ENCODE results near the gene CAPN12.
"Not testable (repeated sequence)": the region's sequence is repeated elsewhere in the genome, so short reads cannot be mapped to it uniquely, and the experiment has no call there.

The CAPN12 gene

DNA sequence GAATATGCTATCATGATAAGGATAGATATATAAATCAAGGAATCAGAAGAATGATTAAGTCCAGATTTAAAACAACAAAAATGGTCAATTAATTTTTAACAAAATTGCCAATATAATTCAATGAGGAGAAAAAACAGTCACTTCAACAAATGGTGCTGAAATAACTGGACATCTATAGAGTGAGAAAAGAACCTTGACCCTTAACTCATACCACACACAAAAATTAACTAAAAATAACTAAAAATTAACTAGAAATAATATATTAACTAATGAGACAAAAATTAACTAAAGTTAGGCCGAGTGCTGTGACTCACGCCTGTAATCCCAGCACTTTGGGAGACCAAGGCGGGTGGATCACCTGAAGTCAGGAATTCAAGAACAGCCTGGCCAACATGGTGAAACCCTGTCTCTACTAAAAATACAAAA lies 19.5 kb upstream of the CAPN12 start:
- TF ChIP-seq, protein P1, sequence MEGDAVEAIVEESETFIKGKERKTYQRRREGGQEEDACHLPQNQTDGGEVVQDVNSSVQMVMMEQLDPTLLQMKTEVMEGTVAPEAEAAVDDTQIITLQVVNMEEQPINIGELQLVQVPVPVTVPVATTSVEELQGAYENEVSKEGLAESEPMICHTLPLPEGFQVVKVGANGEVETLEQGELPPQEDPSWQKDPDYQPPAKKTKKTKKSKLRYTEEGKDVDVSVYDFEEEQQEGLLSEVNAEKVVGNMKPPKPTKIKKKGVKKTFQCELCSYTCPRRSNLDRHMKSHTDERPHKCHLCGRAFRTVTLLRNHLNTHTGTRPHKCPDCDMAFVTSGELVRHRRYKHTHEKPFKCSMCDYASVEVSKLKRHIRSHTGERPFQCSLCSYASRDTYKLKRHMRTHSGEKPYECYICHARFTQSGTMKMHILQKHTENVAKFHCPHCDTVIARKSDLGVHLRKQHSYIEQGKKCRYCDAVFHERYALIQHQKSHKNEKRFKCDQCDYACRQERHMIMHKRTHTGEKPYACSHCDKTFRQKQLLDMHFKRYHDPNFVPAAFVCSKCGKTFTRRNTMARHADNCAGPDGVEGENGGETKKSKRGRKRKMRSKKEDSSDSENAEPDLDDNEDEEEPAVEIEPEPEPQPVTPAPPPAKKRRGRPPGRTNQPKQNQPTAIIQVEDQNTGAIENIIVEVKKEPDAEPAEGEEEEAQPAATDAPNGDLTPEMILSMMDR (IDR thresholded peaks at IDR 0.05; ENCODE audit: extremely low read depth, missing control alignments) = no peak
- DNase-seq (ENCODE audit: low spot score) = no peak

DNA sequence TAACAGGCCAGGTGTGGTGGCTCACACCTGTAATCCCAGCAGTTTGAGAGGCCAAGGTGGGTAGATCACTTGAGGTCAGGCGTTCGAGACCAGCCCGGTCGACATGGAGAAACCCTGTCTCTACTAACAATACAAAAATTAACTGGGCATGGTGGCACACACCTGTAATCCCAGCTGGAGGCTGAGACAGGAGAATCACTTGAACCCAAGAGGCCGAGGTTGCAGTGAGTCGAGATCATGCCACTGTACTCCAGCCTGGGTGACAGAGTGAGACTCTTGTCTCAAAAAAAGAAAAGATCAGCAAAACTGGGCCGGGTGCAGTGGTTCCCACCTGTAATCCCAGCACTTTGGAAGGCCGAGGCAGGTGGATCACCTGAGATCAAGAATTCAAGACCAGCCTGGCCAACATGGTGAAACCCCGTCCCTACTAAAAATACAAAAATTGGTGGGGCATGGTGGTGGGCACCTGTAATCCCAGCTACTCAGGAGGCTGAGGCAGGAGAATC lies 17.7 kb upstream of the CAPN12 start:
- not testable (repeated sequence) for DNase-seq (ENCODE audit: low spot score)

DNA sequence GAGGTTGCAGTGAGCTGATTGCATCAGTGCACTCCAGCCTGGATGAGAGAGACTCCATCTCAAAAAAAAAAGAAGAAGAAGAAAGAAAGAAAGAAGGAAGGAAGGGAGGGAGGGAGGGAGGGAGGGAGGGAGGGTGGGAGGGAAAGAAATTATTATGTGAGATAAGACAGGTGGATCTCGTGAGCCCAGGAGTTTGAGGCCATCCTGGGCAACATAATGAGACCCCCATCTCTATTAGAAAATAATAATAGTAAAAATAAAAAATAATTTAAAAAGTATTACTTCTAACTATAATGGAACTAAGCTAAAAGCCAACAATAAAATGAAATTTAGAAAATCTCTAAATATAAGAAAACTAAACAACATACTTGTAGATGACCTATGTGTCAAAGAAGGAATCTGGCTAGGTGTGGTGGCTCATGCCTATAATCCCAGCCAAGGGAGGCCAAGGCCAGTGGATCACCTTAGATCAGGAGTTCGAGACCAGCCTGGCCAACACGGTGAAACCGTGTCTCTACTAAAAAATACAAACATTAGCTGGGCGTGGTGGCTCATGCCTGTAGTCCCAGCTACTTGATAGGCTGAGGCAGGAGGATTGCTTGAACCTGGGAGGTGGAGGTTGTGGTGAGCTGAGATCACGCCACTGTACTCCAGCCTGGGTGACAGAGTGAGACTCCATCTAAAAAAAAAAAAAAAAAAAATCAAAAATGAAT lies 16.7 kb upstream of the CAPN12 start:
- not testable (repeated sequence) for DNase-seq (ENCODE audit: low spot score)

DNA sequence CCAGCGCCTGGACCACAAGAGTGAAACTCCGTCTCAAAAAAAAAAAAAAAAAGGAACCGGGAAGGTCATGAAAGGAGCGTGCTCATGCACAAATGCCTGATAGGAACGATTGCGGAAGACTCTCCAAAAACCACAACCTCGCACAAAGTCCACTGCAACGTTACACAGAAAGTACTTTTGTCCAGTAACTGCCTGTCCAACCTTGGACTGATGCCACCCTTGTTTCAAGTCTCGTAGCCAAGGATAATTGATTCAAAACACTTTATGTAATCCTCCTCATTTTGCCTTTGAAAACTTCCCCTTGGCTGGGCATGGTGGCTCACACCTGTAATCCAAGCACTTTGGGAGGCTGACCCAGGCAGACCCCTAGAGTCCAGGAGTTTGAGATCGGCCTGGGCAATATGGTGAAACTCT lies 15.3 kb upstream of the CAPN12 start:
- no peak for DNase-seq (ENCODE audit: low spot score)

DNA sequence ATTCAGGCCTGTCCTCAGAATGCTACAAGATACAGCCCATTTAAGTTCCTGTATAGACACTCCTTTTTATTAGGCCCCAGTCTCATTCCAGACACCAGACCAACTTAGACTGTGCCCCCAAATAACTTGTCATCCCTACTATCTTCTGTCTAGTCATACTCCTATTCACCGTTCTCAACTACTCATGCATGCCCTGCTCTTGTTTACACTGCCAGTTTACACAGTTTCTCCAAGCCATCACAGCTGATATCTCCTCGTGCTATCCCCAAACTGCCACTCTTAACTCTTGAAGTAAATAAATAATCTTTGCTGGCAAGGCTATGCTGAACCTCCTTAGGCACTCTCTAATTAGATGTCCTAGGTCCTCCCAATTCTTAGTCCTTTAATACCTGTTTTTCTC lies 9.9 kb upstream of the CAPN12 start:
- not testable (repeated sequence) for DNase-seq (ENCODE audit: low spot score)

More for the DNA sequence above, 15.3 kb upstream of the CAPN12 start:
- TF ChIP-seq, protein P1 (IDR thresholded peaks at IDR 0.05; ENCODE audit: extremely low read depth, missing control alignments) = no peak

DNA sequence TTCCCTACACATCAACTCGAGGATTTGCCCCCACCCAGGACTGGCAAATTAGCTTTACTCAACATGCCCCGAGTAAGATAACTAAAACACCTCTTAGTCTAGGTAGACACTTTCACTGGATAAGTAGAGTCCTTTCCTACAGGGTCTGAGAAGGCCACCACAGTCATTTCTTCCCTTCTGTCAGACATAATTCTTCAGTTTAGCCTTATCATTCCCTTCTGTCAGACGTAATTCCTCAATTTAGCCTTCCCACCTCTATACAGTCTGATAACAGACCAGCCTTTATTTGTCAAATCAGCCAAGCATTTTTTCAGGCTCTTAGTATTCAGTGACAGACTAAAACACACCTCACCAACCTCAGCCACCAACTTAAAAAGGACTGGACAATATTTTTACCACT lies 9.5 kb upstream of the CAPN12 start:
- not testable (repeated sequence) for DNase-seq (ENCODE audit: low spot score)

DNA sequence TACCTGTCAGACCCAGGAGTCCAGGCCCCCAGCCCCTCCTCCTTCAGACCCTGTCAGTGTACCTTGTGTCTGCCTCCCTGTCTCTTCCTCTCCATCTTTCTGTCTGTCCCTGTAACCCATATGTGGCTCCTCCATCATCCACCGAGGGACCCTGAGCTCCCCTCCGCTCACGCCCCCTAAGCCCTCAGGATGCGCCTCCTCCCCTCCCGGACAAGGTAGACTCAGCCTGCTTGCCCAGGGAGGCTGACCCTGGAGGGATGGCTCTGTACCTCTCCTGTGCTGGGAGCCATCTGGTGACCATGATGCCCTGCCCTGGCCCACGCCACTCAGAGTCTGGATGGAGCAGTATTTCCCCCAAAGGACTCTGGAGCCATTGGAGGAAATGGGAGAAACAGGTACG lies 1.0 kb upstream of the CAPN12 start:
- TF ChIP-seq, protein P1 (IDR thresholded peaks at IDR 0.05; ENCODE audit: extremely low read depth, missing control alignments) = no peak
- DNase-seq (ENCODE audit: low spot score) = no peak

DNA sequence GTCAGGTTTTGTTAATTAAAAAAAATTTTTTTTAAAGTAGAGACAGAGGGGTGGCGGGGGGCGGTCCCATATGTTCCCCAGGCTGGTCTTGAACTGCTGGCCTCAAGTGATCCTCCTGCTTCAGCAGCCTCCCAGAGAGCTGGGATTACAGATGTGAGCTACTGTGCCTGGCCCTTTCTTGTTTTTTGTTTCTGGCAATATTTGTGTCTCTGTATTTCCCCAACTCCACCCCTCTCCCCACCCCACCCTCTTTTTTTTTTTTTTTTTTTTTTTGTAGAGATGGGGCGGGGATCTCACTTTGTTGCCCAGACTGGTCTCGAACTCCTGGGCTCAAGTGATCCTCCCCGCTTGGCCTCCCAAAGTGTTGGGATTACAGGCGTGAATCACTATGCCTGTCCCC lies 600 bp upstream of the CAPN12 start:
- TF ChIP-seq, protein P1 (IDR thresholded peaks at IDR 0.05; ENCODE audit: extremely low read depth, missing control alignments) = no peak
- no peak for DNase-seq (ENCODE audit: low spot score)

DNA sequence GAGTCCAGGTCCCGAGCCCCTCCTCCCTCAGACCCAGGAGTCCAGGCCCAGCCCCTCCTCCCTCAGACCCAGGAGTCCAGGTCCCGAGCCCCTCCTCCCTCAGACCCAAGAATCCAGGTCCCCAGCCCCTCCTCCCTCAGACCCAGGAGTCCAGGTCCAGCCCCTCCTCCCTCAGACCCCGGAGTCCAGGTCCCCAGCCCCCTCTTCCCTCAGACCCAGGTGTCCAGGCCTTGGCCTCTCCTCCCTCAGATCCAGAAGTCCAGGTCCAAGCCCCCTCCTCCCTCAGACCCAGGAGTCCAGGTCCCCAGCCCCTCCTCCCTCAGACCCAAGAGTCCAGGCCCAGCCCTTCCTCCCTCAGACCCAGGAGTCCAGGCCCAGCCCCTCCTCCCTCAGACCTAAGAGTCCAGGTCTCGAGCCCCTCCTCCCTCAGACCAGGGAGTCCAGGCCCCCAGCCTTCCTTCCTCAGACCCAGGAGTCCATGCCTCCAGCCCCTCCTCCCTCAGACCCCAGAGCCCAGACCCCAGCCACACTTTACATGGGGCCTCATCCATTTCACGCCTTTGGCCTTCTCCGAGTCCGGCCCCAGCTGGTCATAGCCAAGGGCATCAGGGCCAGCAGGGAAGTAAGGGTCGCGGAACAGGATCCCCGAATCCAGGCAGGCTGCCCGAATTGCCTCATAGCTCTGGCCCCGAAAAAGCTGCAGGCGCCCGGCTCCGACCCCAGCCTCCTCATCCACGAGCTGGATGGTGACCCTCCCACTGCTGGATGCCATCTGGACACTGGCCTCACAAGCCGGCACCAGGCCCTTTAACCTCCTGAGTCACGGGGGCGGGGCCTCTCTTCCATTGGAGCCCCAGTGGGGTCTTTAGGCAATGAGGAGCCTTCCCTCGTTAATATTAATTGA lies 628 bp downstream of the CAPN12 start:
- DNase-seq (ENCODE audit: low spot score) = no peak

More for the DNA sequence above, 628 bp downstream of the CAPN12 start:
- TF ChIP-seq, protein P1 (IDR thresholded peaks at IDR 0.05; ENCODE audit: extremely low read depth, missing control alignments) = no peak

Measured in GM20000 (cell line).